SK-N-SH (cell line): ENCODE results near the gene PLXDC1. TPM values are rescaled to one million over a fixed set of nuclear protein-coding genes. Genes with fewer than 3 reads are reported as not detected.
A peak's percentile ranks its signal among the peaks of the same experiment; 100 is the strongest.

Experiments
- CTCF ChIA-PET: fragments of 300-600, 350-600 bp; formaldehyde crosslinking; extraction: SDS; loops from one replicate; lab custom pipeline; 2021; lab: Yijun Ruan, JAX
- POLR2A ChIA-PET: fragments of 350-600 bp; sonication (Branson Sonifier 250); formaldehyde crosslinking; extraction: SDS; loops from one replicate; lab custom pipeline; 2020; ENCODE audit warnings: antibody characterized with exemption, inconsistent platforms; lab: Yijun Ruan, JAX
- DNase-seq: peaks from one replicate; pipeline ENCODE4 v3.0.0; 2012
- H2AFZ ChIP-seq: fragments of 200-600 bp; sonication (generic); 2 replicates; pipeline ENCODE4 v1.8.1; 2016; ENCODE audit warnings: antibody characterized with exemption, mild to moderate bottlenecking, low read depth
- H3F3A ChIP-seq: fragments of 200-600 bp; sonication (generic); replicated peaks from 2 replicates; pipeline ENCODE3; 2016; ENCODE audit warnings: antibody characterized with exemption, mild to moderate bottlenecking; ENCODE audit not compliant: insufficient read depth
- H3K27ac ChIP-seq, 2 experiments: fragments of 200-500 bp in 1 of 2; fragments of 200-600 bp in 1 of 2; sonication (Bioruptor generic) in 1 of 2; sonication (generic), shearing (Covaris generic) in 1 of 2; 2 replicates each; pipeline versions ENCODE4 v1.5.1 to v1.6.1; 2014 to 2016; ENCODE audit warnings: low read depth in 2 of 2, inconsistent platforms in 1 of 2, low read length in 1 of 2, mild to moderate bottlenecking in 1 of 2, mixed read lengths in 1 of 2
- H3K27me3 ChIP-seq: fragments of 200-600 bp; sonication (generic), shearing (Covaris generic); 2 replicates; pipeline ENCODE4 v1.6.1; 2016; ENCODE audit warnings: mixed run types; ENCODE audit not compliant: insufficient read depth
- H3K36me3 ChIP-seq, 2 experiments: fragments of 200-500 bp in 1 of 2; fragments of 200-600 bp in 1 of 2; sonication (Bioruptor generic) in 1 of 2; sonication (generic) in 1 of 2; replicated peaks in 1 of 2; 2 replicates each; pipeline versions ENCODE3 to v1.5.1; 2014 to 2016; ENCODE audit warnings: low read length in 1 of 2, mild to moderate bottlenecking in 1 of 2; ENCODE audit not compliant: insufficient read depth in 2 of 2, control insufficient read depth in 1 of 2
- H3K4me1 ChIP-seq, 2 experiments: fragments of 200-500 bp in 1 of 2; fragments of 200-600 bp in 1 of 2; sonication (Bioruptor generic) in 1 of 2; sonication (generic), shearing (Covaris generic) in 1 of 2; 2 replicates each; pipeline versions ENCODE4 v1.5.1 to v1.6.1; 2014 to 2016; ENCODE audit warnings: low read depth in 1 of 2, low read length in 1 of 2, mixed run types in 1 of 2; ENCODE audit not compliant: insufficient read depth in 2 of 2, control insufficient read depth in 1 of 2
- H3K4me2 ChIP-seq: fragments of 200-600 bp; sonication (generic), shearing (Covaris generic); 2 replicates; pipeline ENCODE4 v1.6.1; 2017; ENCODE audit warnings: mixed run types
- H3K4me3 ChIP-seq, 2 experiments: fragments of 200-500 bp in 1 of 2; fragments of 200-600 bp in 1 of 2; sonication (Bioruptor generic) in 1 of 2; sonication (generic), shearing (Covaris generic) in 1 of 2; 2 replicates each; pipeline versions ENCODE4 v1.5.1 to v1.8.1; 2014 to 2016; ENCODE audit warnings: low read depth in 2 of 2, inconsistent platforms in 1 of 2, low read length in 1 of 2, mild to moderate bottlenecking in 1 of 2, mixed read lengths in 1 of 2, moderate library complexity in 1 of 2
- H3K79me2 ChIP-seq: fragments of 200-600 bp; sonication (generic); 2 replicates; pipeline ENCODE4 v1.8.1; 2017; ENCODE audit warnings: mild to moderate bottlenecking; ENCODE audit not compliant: insufficient read depth
- H3K9ac ChIP-seq: fragments of 200-600 bp; sonication (generic); 2 replicates; pipeline ENCODE4 v1.6.1; 2017; ENCODE audit warnings: mixed run types
- H3K9me2 ChIP-seq: fragments of 200-600 bp; sonication (generic); 2 replicates; pipeline ENCODE4 v1.6.1; 2017; ENCODE audit warnings: mixed run types
- H3K9me3 ChIP-seq: fragments of 200-600 bp; sonication (generic); 2 replicates; pipeline ENCODE4 v1.6.1; 2017; ENCODE audit warnings: mixed run types, mild to moderate bottlenecking, moderate library complexity
- H4K20me1 ChIP-seq: fragments of 200-600 bp; sonication (generic); 2 replicates; pipeline ENCODE4 v1.6.1; 2017; ENCODE audit warnings: mild to moderate bottlenecking, mixed run types; ENCODE audit not compliant: insufficient read depth
- EP300 ChIP-seq, 2 experiments: IDR thresholded peaks; 2 replicates each; pipeline versions ENCODE4 v1.4.0 to v1.6.1; 2012; ENCODE audit warnings: borderline replicate concordance in 1 of 2, low read depth in 1 of 2, low read length in 1 of 2
- EZH2phosphoT487 ChIP-seq: fragments of 200-600 bp; sonication (generic); IDR thresholded peaks from 2 replicates; pipeline ENCODE4 v1.6.1; 2017; ENCODE audit warnings: low read depth, mixed run types, mild to moderate bottlenecking, antibody characterized with exemption, moderate library complexity, borderline replicate concordance
- FOSL2 ChIP-seq: IDR thresholded peaks from 2 replicates; pipeline ENCODE4 v1.4.0; 2012; ENCODE audit warnings: low read depth, mild to moderate bottlenecking, moderate library complexity, borderline replicate concordance
- FOXM1 ChIP-seq: IDR thresholded peaks from 2 replicates; pipeline ENCODE4 v1.4.0; 2012; ENCODE audit warnings: low read depth, mild to moderate bottlenecking
- GABPA ChIP-seq: IDR thresholded peaks from 2 replicates; pipeline ENCODE4 v1.4.0; 2012; ENCODE audit warnings: low read depth, mild to moderate bottlenecking
- GATA2 ChIP-seq: sonication (generic); formaldehyde crosslinking; IDR thresholded peaks from 2 replicates; pipeline ENCODE4 v1.5.0; 2020; ENCODE audit warnings: mild to moderate bottlenecking, missing genetic modification reagents
- NFIC ChIP-seq: IDR thresholded peaks from 2 replicates; pipeline ENCODE4 v1.4.0; 2012; ENCODE audit warnings: borderline replicate concordance
- REST ChIP-seq: IDR thresholded peaks from 2 replicates; pipeline ENCODE4 v1.6.1; 2012; ENCODE audit warnings: mild to moderate bottlenecking, low read depth, low read length, moderate library complexity
- RFX5 ChIP-seq: IDR thresholded peaks from 2 replicates; pipeline ENCODE4 v1.6.1; 2012; ENCODE audit warnings: mild to moderate bottlenecking, improper control_type of control experiment, low read length
- RXRA ChIP-seq: IDR thresholded peaks from 2 replicates; pipeline ENCODE4 v1.4.0; 2012; ENCODE audit warnings: low read depth, mild to moderate bottlenecking, borderline replicate concordance
- TAF1 ChIP-seq: IDR thresholded peaks from 2 replicates; pipeline ENCODE4 v1.6.1; 2012; ENCODE audit warnings: low read depth, mild to moderate bottlenecking, low read length, moderate library complexity, borderline replicate concordance
- WGBS: methylation state at CpG from one replicate; pipeline ENCODE4 v1.1.6; 2017; ENCODE audit warnings: low lambda C conversion rate; 5-methylcytosine and 5-hydroxymethylcytosine counted together
- polyA plus RNA-seq, 3 experiments: library from polyadenylated mRNA; depleted of rRNA; stranded (reverse); fragments of >200 nt; gene quantifications; 2 replicates each; pipeline ENCODE4 v1.2.3, GENCODE V29; 2012
- TF ChIP-seq, protein P1 (sequence below): fragments of 150-350 bp; IDR thresholded peaks from 2 replicates; pipeline ENCODE4 v1.6.1; 2017; ENCODE audit warnings: antibody characterized with exemption, low read length, low read depth, borderline replicate concordance

PLXDC1 gene
- 1.5 and 2.4 TPM in 2 replicates for polyA plus RNA-seq (2012; rRNA removed)
- 0.46 and 0.90 TPM in 2 replicates for polyA plus RNA-seq (2012; cell fraction: cytosol; rRNA removed)
- polyA plus RNA-seq (2012; cell fraction: nucleus; rRNA removed) = 5.0 and 9.6 TPM in 2 replicates

DNA sequence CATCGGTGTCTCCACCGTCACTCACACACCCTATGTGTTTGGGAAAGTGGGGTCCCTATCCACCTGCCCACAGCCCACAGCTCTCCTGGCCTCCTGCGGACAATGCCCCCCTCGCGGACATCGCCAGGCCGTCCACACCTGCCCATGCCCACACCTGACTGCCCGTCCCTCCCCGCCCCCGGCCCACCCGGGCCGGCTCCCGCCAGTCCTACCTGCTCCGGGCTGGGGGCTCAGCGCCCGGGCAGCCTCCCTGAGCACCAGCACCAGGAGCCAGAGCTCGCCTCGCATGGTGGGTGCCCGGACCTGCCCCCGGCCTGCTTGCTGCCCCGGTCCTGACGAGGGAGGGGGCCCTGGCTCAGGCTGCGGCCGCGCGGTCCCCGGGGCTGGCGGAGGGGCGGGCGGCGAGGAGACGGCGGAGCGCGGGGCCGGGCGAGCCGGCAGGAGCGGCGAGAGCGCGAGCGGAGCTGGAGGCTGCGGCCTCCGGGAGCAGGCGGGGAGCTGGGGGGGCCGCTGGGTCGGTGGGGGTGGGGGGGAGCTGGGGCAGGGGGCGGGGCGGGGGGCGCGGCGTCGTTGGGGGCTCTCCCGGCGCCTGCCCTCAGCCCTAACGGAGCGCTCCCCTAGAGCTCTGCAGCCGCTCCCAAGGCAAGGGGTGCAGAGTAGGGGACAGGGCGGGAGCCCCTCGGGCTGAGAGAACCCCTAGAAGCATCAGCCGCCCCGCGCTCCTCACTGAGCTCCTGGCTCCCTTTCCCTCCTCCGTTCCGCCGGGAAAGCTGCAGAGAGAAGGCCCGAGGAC lies at the start of gene PLXDC1:
Gene PLXDC1, minus strand, starts transcription at position 488 of the 793 bp plus-strand sequence. Its CDS starts 200 bp downstream, at position 288.
- TF ChIP-seq NFIC (no peak), FOXM1 (no peak), TAF1 (no peak), GABPA (no peak), REST (no peak), RFX5 (no peak), FOSL2 (no peak), EP300 (IDR thresholded peaks at IDR 0.05; ENCODE audit: borderline replicate concordance in 1 of 2, low read depth in 1 of 2, low read length in 1 of 2) (no peak), RXRA (no peak), EZH2phosphoT487 (no peak), GATA2 (CRISPR knock-in tag) (no peak)
- TF ChIP-seq, protein P1, sequence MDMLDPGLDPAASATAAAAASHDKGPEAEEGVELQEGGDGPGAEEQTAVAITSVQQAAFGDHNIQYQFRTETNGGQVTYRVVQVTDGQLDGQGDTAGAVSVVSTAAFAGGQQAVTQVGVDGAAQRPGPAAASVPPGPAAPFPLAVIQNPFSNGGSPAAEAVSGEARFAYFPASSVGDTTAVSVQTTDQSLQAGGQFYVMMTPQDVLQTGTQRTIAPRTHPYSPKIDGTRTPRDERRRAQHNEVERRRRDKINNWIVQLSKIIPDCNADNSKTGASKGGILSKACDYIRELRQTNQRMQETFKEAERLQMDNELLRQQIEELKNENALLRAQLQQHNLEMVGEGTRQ = no peak
- Histone ChIP-seq H3K4me2 (peak within 1 kb of the TSS; percentile 88), H3K36me3 (no peaks in the 10 kb centered on the region), H3K27me3 (peaks cover 13% of the 10 kb centered on the region; the same call in 1 of the 2 replicates), H3K27ac (no peak within 1 kb of the TSS), H2AFZ (peak within 1 kb of the TSS; percentile 95), H3K9me3 (no peaks in the 10 kb centered on the region), H4K20me1 (no peaks in the 10 kb centered on the region), H3K4me3 (peak within 1 kb of the TSS; percentile 83 to 89; a peak in 3 of 4 replicates), H3K79me2 (no peaks in the 10 kb centered on the region), H3K9me2 (no peaks in the 10 kb centered on the region), H3K9ac (no peak within 1 kb of the TSS), H3F3A (peaks cover 12% of the 10 kb centered on the region), H3K4me1 (peaks cover 0 to 18% of the 10 kb centered on the region in 2 experiments; a peak in 1 of 4 replicates)
- DNase-seq = peak; percentile 79
- WGBS = 32% methylated on average over 20 of the region's 68 CpGs
- ChIA-PET CTCF (interaction anchor here (0.9 to 6.2 kb wide), 15 partner anchors 20 to 168 kb away, joined by 3 to 174 read pairs (median 5); no protein-coding TSS in a partner anchor), POLR2A (no interaction called here)
